K562 (cell line): ENCODE measurements around the gene DEDD. TPM values are rescaled to one million over a fixed set of nuclear protein-coding genes. Genes with fewer than 3 reads are reported as not detected.

ENCODE experiments used
- HCFC1 ChIP-seq: IDR thresholded peaks from 2 replicates; pipeline ENCODE4 v1.6.1; 2012; ENCODE audit warnings: low read depth, low read length, improper control_type of control experiment
- IFI16 ChIP-seq: fragments of 250-450 bp; sonication (Bioruptor Pico); IDR thresholded peaks from 2 replicates; pipeline ENCODE4 v2.1.2; 2022; ENCODE audit warnings: mild to moderate bottlenecking, inconsistent platforms
- MLLT1 ChIP-seq, 2 experiments: fragments of 450-650 bp; IDR thresholded peaks; 2 replicates each; pipeline ENCODE4 v1.6.1; 2016
- MLX ChIP-seq, 2 experiments: fragments of 450-650 bp in 1 of 2; sonication (generic) in 1 of 2; formaldehyde crosslinking; conservative IDR thresholded peaks; 2 replicates each; pipeline versions ENCODE4 v1.4.0 to v1.8.1; 2020 to 2022; ENCODE audit warnings: mild to moderate bottlenecking in 1 of 2, missing genetic modification reagents in 1 of 2
- NUFIP1 ChIP-seq: fragments of 450-650 bp; IDR thresholded peaks from 2 replicates; pipeline ENCODE4 v1.6.1; 2018; ENCODE audit not compliant: partially characterized antibody
- RBFOX2 ChIP-seq: fragments of 200-400 bp; formaldehyde crosslinking; IDR thresholded peaks from 2 replicates; pipeline ENCODE4 v1.6.1; 2017; ENCODE audit warnings: low read depth, mild to moderate bottlenecking, low read length, moderate library complexity
- SMARCA5 ChIP-seq: fragments of 450-650 bp; IDR thresholded peaks from 2 replicates; pipeline ENCODE4 v1.6.1; 2016
- VEZF1 ChIP-seq: fragments of 200-800 bp; sonication (Bioruptor generic); IDR thresholded peaks from 2 replicates; pipeline ENCODE4 v1.6.1; 2017; ENCODE audit warnings: missing genetic modification characterization, missing compliant biosample characterization
- ZNF165 ChIP-seq: fragments of 250-450 bp; sonication (Bioruptor Pico); IDR thresholded peaks from 2 replicates; pipeline ENCODE4 v1.4.0; 2020; ENCODE audit warnings: borderline replicate concordance
- ZNF197 ChIP-seq: fragments of 200-800 bp; sonication (Bioruptor generic); IDR thresholded peaks from 2 replicates; pipeline ENCODE4 v1.6.1; 2016; ENCODE audit warnings: low read depth, missing genetic modification characterization, missing compliant biosample characterization
- ZNF253 ChIP-seq: fragments of 250-450 bp; sonication (Bioruptor Pico); conservative IDR thresholded peaks from 2 replicates; pipeline ENCODE4 v1.6.1; 2021; ENCODE audit warnings: mild to moderate bottlenecking
- ZNF280B ChIP-seq: fragments of 250-450 bp; sonication (Bioruptor Pico); IDR thresholded peaks from 2 replicates; pipeline ENCODE4 v1.5.1; 2021; ENCODE audit warnings: mild to moderate bottlenecking
- ZNF584 ChIP-seq: fragments of 200-800 bp; sonication (Bioruptor generic); IDR thresholded peaks from 2 replicates; pipeline ENCODE4 v1.6.1; 2016; ENCODE audit warnings: low read depth, mild to moderate bottlenecking, missing genetic modification characterization, missing compliant biosample characterization
- polyA plus RNA-seq, 8 experiments: library from polyadenylated mRNA; depleted of rRNA in 4 of 8; stranded (reverse) in 5 of 8; unstranded in 3 of 8; fragments of >200 nt; fragmentation: Nextera tagmentation in 2 of 8; fragmentation: Illumina TruSeq in 1 of 8; extraction: Ambion mirVana in 2 of 8; extraction: Trizol in 1 of 8; gene quantifications; 2 replicates each; pipeline versions ENCODE4 v1.2.1 to v1.2.3, GENCODE V29; 2011 to 2014; ENCODE audit warnings: inconsistent platforms in 1 of 8, missing spikeins in 1 of 8
- total RNA-seq, 7 experiments: library from RNA; depleted of rRNA in 6 of 7; stranded (reverse); fragments of >200 nt in 6 of 7; fragmentation: Illumina TruSeq in 2 of 7; extraction: Trizol in 2 of 7; gene quantifications; 2 replicates each; pipeline versions ENCODE4 v1.2.1 to v1.2.3, GENCODE V29; 2011 to 2021; ENCODE audit warnings: low replicate concordance in 1 of 7

The DEDD gene
- total and polyA plus RNA-seq, 9 of the 15 experiments (the other 6 are each of a cell fraction or from before 2014, with no cell fraction given), result 11.6 to 41.0 (median 16.8) TPM

- TF ChIP-seq ZNF584 (CRISPR knock-in tag), result 0 out of 2 replicates have a peak, but pooled peaks have one; percentile 32
- TF ChIP-seq ZNF165 (CRISPR knock-in tag), result no peak
- TF ChIP-seq ZNF197, result peak; percentile 60; the same call in 1 of the 2 replicates
- no peak for TF ChIP-seq NUFIP1
- peak; percentile 22 to 89; a peak in 2 of 4 replicates for TF ChIP-seq MLLT1 (IDR thresholded peaks at IDR 0.05)
- TF ChIP-seq HCFC1, result peak; percentile 73
- peak; percentile 95 for TF ChIP-seq RBFOX2
- TF ChIP-seq ZNF253 (CRISPR knock-in tag), result no peak
- no peak; a peak in 1 of 4 replicates for TF ChIP-seq MLX (CRISPR knock-in tag; conservative IDR thresholded peaks at IDR 0.05)
- peak; percentile 60 for TF ChIP-seq VEZF1 (CRISPR knock-in tag)
- TF ChIP-seq IFI16 (CRISPR knock-in tag), result no peak
- no peak for TF ChIP-seq ZNF280B (CRISPR knock-in tag)
- no peak for TF ChIP-seq SMARCA5
These were observed 44.9 kb upstream of the DEDD start, which contains the start of gene B4GALT3 (continued) for GRCh38 chr1:161177112-161177935.
